HepG2 (cell line): ENCODE results near the gene LCMT2. TPM values are rescaled to one million over a fixed set of nuclear protein-coding genes. Genes with fewer than 3 reads are reported as not detected.

Experiments used
- ATF3 ChIP-seq: sonication (generic); formaldehyde crosslinking; IDR thresholded peaks from 2 replicates; pipeline ENCODE4 v1.4.0; 2020; ENCODE audit warnings: missing genetic modification reagents
- CAMTA2 ChIP-seq: sonication (generic); formaldehyde crosslinking; IDR thresholded peaks from 2 replicates; pipeline ENCODE4 v1.4.0; 2020; ENCODE audit warnings: mild to moderate bottlenecking, missing genetic modification reagents, borderline replicate concordance
- CEBPG ChIP-seq: IDR thresholded peaks from 2 replicates; pipeline ENCODE4 v1.6.1; 2016
- CSRNP2 ChIP-seq: sonication (generic); formaldehyde crosslinking; conservative IDR thresholded peaks from 2 replicates; pipeline ENCODE4 v1.8.0; 2022; ENCODE audit warnings: low read depth, missing genetic modification reagents
- KAT2B ChIP-seq: fragments of 150-350 bp; IDR thresholded peaks from 2 replicates; pipeline ENCODE4 v1.6.1; 2014; ENCODE audit warnings: low read depth, low read length, borderline replicate concordance
- MAFK ChIP-seq, 2 experiments: IDR thresholded peaks in 1 of 2; conservative IDR thresholded peaks in 1 of 2; 2 replicates each; pipeline ENCODE4 v1.6.1; 2011; ENCODE audit warnings: improper control_type of control experiment in 2 of 2, low read length in 2 of 2
- MED1 ChIP-seq: sonication (generic); formaldehyde crosslinking; IDR thresholded peaks from 2 replicates; pipeline ENCODE4 v1.4.0; 2020; ENCODE audit warnings: missing genetic modification reagents
- NFE2 ChIP-seq: sonication (generic); formaldehyde crosslinking; IDR thresholded peaks from 2 replicates; pipeline ENCODE4 v1.4.0; 2020; ENCODE audit warnings: missing genetic modification reagents
- NR2F2 ChIP-seq: IDR thresholded peaks from 2 replicates; pipeline ENCODE4 v1.6.1; 2012; ENCODE audit warnings: low read depth, inconsistent platforms, borderline replicate concordance
- PBX2 ChIP-seq: IDR thresholded peaks from 2 replicates; pipeline ENCODE4 v1.6.1; 2016; ENCODE audit warnings: control low read depth
- SALL1 ChIP-seq: sonication (generic); formaldehyde crosslinking; IDR thresholded peaks from 2 replicates; pipeline ENCODE4 v1.8.0; 2022; ENCODE audit warnings: mild to moderate bottlenecking, missing genetic modification reagents
- SRY ChIP-seq: sonication (generic); formaldehyde crosslinking; IDR thresholded peaks from 2 replicates; pipeline ENCODE4 v1.8.0; 2022; ENCODE audit warnings: mild to moderate bottlenecking, missing genetic modification reagents
- STAT5B ChIP-seq: sonication (generic); formaldehyde crosslinking; IDR thresholded peaks from 2 replicates; pipeline ENCODE4 v1.4.0; 2020; ENCODE audit warnings: missing genetic modification reagents
- THYN1 ChIP-seq: sonication (generic); formaldehyde crosslinking; IDR thresholded peaks from 2 replicates; pipeline ENCODE4 v1.8.1; 2023; ENCODE audit warnings: low read depth, mild to moderate bottlenecking, moderate library complexity, missing genetic modification reagents, borderline replicate concordance
- ZBTB14 ChIP-seq: sonication (generic); formaldehyde crosslinking; IDR thresholded peaks from 2 replicates; pipeline ENCODE4 v1.4.0; 2020; ENCODE audit warnings: missing genetic modification reagents
- ZNF121 ChIP-seq: sonication (generic); formaldehyde crosslinking; IDR thresholded peaks from 2 replicates; pipeline ENCODE4 v1.5.0; 2020; ENCODE audit warnings: mild to moderate bottlenecking, missing genetic modification reagents
- ZNF180 ChIP-seq: sonication (generic); formaldehyde crosslinking; IDR thresholded peaks from 2 replicates; pipeline ENCODE4 v1.4.0; 2020; ENCODE audit warnings: low read depth, missing genetic modification reagents, borderline replicate concordance
- ZNF264 ChIP-seq: sonication (generic); formaldehyde crosslinking; IDR thresholded peaks from 2 replicates; pipeline ENCODE4 v1.4.0; 2020; ENCODE audit warnings: missing genetic modification reagents
- ZNF431 ChIP-seq: sonication (generic); formaldehyde crosslinking; IDR thresholded peaks from 2 replicates; pipeline ENCODE4 v1.9.0; 2022; ENCODE audit warnings: missing genetic modification reagents, low read depth, mild to moderate bottlenecking, borderline replicate concordance
- ZNF777 ChIP-seq: sonication (generic); formaldehyde crosslinking; IDR thresholded peaks from 2 replicates; pipeline ENCODE4 v1.4.0; 2020; ENCODE audit warnings: missing genetic modification reagents
- ZNF784 ChIP-seq: sonication (generic); formaldehyde crosslinking; IDR thresholded peaks from 2 replicates; pipeline ENCODE4 v1.5.1; 2020; ENCODE audit warnings: missing genetic modification reagents, mild to moderate bottlenecking, borderline replicate concordance
- polyA plus RNA-seq, 8 experiments: library from polyadenylated mRNA; depleted of rRNA in 3 of 8; stranded (reverse) in 7 of 8; unstranded in 1 of 8; fragments of >200 nt; fragmentation: Illumina TruSeq in 4 of 8; extraction: Trizol in 4 of 8; gene quantifications; 2 replicates each; pipeline versions ENCODE4 v1.2.1 to v1.2.3, GENCODE V29; 2011 to 2016; ENCODE audit warnings: low read depth in 4 of 8, missing spikeins in 1 of 8, mixed read lengths in 1 of 8; ENCODE audit not compliant: insufficient read depth in 1 of 8
- total RNA-seq, 5 experiments: library from RNA; depleted of rRNA; stranded (reverse); fragments of >200 nt; fragmentation: Illumina TruSeq; extraction: Trizol; gene quantifications; 2 replicates each; pipeline ENCODE4 v1.2.3, GENCODE V29; 2016; ENCODE audit warnings: low read depth in 1 of 5

The LCMT2 gene
- total and polyA plus RNA-seq, 2 of the 13 experiments (the other 11 are each of a cell fraction or from before 2014, with no cell fraction given): 6.9 to 9.1 TPM

- TF ChIP-seq ZNF121 (CRISPR knock-in tag) (no peak), NR2F2 (no peak), KAT2B (no peak), CSRNP2 (CRISPR knock-in tag) (no peak), ZNF264 (peak; percentile 18; the same call in 1 of the 2 replicates), ATF3 (no peak), ZNF180 (CRISPR knock-in tag) (no peak), NFE2 (no peak), CEBPG (0 out of 2 replicates have a peak, but pooled peaks have one; percentile 8), CAMTA2 (CRISPR knock-in tag) (no peak; the same call in 1 of the 2 replicates), MAFK (conservative IDR thresholded peaks at IDR 0.05 in 1 of 2, IDR thresholded peaks at IDR 0.05 in 1 of 2; ENCODE audit: low read length in 2 of 2) (no peak), STAT5B (CRISPR knock-in tag) (no peak), ZBTB14 (CRISPR knock-in tag) (no peak), ZNF784 (CRISPR knock-in tag) (peak; percentile 29; the same call in 1 of the 2 replicates), SRY (CRISPR knock-in tag) (0 out of 2 replicates have a peak, but pooled peaks have one; percentile 21), MED1 (peak; percentile 54; the same call in 1 of the 2 replicates), PBX2 (CRISPR knock-in tag) (no peak), THYN1 (CRISPR knock-in tag) (no peak), ZNF431 (CRISPR knock-in tag) (peak; percentile 81; the same call in 1 of the 2 replicates), ZNF777 (no peak), SALL1 (CRISPR knock-in tag) (peak; percentile 80)
Measured at GRCh38 chr15:43370975-43371974, 40.9 kb upstream of the LCMT2 start, which contains the start of the genes TUBGCP4 and ZSCAN29 (continued).
